ENCODE results near the gene CNTN4. TPM values are rescaled to one million over a fixed set of nuclear protein-coding genes. Genes with fewer than 3 reads are reported as not detected.

CNTN4 gene
- total RNA-seq, 4 donors from 2014 or later = 5.8 to 15.5 (median 9.0) TPM

DNA sequence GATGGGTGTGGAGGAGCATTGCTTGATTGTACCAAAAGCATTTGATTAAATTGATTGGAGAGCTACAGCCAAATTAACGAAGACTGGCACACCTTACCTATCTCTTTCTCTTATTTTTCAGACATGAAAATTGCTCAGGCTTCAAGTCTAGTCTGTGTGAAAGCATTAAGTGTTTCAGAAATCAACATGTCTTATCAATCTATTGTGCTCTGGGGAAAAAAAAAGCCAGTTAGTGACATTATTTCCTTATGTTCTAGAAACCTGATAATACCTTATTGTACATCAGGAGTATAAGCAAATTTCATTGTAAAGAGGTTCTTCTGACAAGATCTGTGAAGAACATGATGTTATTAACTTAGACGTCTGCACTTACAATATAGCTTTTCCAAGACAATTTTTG lies 546.3 kb downstream of the CNTN4 start:
- WGBS, 2 donors (ENCODE audit: low coverage in 1 of 2) = 83 to 92% methylated on average over 2 of the region's 2 CpGs
- Histone ChIP-seq H3K27ac (no peak overlapping the region), H3K4me3 (no peak overlapping the region), H3K4me1 (no peaks in the 10 kb centered on the region), H3K27me3 (no peaks in the 10 kb centered on the region), H3K36me3 (no peaks in the 10 kb centered on the region), H3K9me3 (peaks cover 0 to 11% (median 0%) of the 10 kb centered on the region in 3 donors)
- TF ChIP-seq POLR2AphosphoS5 (IDR thresholded peaks at IDR 0.05) = no peak
- no peak for TF ChIP-seq POLR2A (IDR thresholded peaks at IDR 0.05)
- TF ChIP-seq, protein P1, sequence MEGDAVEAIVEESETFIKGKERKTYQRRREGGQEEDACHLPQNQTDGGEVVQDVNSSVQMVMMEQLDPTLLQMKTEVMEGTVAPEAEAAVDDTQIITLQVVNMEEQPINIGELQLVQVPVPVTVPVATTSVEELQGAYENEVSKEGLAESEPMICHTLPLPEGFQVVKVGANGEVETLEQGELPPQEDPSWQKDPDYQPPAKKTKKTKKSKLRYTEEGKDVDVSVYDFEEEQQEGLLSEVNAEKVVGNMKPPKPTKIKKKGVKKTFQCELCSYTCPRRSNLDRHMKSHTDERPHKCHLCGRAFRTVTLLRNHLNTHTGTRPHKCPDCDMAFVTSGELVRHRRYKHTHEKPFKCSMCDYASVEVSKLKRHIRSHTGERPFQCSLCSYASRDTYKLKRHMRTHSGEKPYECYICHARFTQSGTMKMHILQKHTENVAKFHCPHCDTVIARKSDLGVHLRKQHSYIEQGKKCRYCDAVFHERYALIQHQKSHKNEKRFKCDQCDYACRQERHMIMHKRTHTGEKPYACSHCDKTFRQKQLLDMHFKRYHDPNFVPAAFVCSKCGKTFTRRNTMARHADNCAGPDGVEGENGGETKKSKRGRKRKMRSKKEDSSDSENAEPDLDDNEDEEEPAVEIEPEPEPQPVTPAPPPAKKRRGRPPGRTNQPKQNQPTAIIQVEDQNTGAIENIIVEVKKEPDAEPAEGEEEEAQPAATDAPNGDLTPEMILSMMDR (IDR thresholded peaks at IDR 0.05) = no peak
- no peak for TF ChIP-seq EP300 (IDR thresholded peaks at IDR 0.05)
- no peak for ATAC-seq

DNA sequence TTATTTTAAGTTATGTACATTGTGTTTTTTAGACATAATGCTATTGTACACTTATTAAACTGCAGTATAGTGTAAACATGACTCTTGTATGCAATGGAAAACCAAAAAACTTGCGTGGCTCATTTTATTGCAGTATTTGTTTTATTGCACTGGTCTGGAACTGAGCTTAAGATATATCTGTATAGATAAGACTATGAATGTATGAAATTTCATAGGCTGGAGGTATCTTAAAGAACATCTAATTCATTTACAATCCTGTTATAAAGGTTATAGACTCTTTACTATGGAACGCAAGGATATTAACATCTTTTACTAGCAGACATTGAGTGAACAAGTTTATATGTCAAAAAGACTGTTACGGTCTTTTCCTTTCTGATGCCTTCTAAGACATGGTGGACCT lies 552.1 kb downstream of the CNTN4 start:
- Histone ChIP-seq H3K4me1 (no peaks in the 10 kb centered on the region), H3K27ac (no peak overlapping the region), H3K36me3 (no peaks in the 10 kb centered on the region), H3K9me3 (peaks cover 0 to 11% (median 0%) of the 10 kb centered on the region in 3 donors), H3K4me3 (no peak overlapping the region), H3K27me3 (no peaks in the 10 kb centered on the region)
- 96 to 98% methylated on average over 3 of the region's 3 CpGs for WGBS, 2 donors (ENCODE audit: low coverage in 1 of 2)
- TF ChIP-seq, protein P1 (IDR thresholded peaks at IDR 0.05) = no peak
- TF ChIP-seq POLR2A (IDR thresholded peaks at IDR 0.05) (no peak), EP300 (IDR thresholded peaks at IDR 0.05) (no peak), POLR2AphosphoS5 (IDR thresholded peaks at IDR 0.05) (no peak)
- ATAC-seq = no peak

DNA sequence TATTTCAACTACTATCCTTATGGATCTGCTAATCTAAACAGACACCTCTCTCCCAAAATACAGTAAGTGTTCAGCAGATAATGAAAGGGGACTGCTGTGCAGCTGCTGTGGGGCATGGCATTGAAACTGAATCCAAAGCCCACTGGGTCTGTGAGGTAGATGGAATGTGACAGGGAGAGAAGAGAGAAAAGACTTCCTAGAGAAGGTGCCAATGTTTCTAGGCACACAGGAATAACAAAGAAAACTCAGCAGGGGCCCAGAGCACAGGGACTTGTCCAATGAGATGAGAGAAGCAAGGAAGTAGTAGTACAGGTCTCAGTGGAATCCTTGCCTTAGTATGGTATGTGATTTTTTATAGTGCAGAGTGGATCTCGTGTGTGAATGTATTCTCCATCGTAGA lies 553.7 kb downstream of the CNTN4 start:
- no peaks in the 10 kb centered on the region for H3K36me3 ChIP-seq
- H3K9me3 ChIP-seq = peaks cover 0 to 11% (median 0%) of the 10 kb centered on the region in 3 donors
- no peak overlapping the region for H3K27ac ChIP-seq
- TF ChIP-seq, protein P1 (IDR thresholded peaks at IDR 0.05) = no peak
- TF ChIP-seq POLR2A (IDR thresholded peaks at IDR 0.05) (no peak), EP300 (IDR thresholded peaks at IDR 0.05) (no peak), POLR2AphosphoS5 (IDR thresholded peaks at IDR 0.05) (no peak)
- 42 to 76% methylated on average over 2 of the region's 2 CpGs for WGBS, 2 donors (ENCODE audit: low coverage in 1 of 2)
- ATAC-seq = no peak
- H3K27me3 ChIP-seq = no peaks in the 10 kb centered on the region
- H3K4me1 ChIP-seq = no peaks in the 10 kb centered on the region
- H3K4me3 ChIP-seq = no peak overlapping the region

DNA sequence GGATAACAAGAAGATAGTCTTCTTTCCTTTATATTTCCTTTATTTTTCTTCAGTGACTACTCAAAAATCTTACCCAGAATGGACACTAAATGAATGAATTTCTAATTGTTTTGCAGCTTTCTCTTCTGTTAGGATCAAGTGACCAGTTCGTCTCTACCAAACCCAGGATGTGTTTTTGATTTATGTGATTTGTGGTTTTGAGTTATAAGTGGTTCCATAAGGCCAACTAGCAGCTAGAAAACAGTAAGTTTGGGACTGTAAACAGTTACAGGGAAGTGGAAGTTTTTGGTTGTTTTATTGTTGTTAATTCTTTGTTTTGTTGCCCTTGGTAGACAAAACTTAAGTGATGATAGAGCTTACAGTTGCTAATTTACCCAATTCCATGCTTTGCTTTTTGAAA lies 555.0 kb downstream of the CNTN4 start:
- Histone ChIP-seq H3K9me3 (peaks cover 0 to 7% (median 0%) of the 10 kb centered on the region in 3 donors), H3K36me3 (no peaks in the 10 kb centered on the region), H3K4me1 (no peaks in the 10 kb centered on the region), H3K27ac (no peak overlapping the region), H3K27me3 (no peaks in the 10 kb centered on the region), H3K4me3 (no peak overlapping the region)
- WGBS, 2 donors (ENCODE audit: low coverage in 1 of 2) = 53 to 89% methylated on average over 1 of the region's 1 CpG
- no peak for ATAC-seq
- TF ChIP-seq EP300 (IDR thresholded peaks at IDR 0.05) (no peak), POLR2AphosphoS5 (IDR thresholded peaks at IDR 0.05) (no peak), POLR2A (IDR thresholded peaks at IDR 0.05) (no peak)
- TF ChIP-seq, protein P1 (IDR thresholded peaks at IDR 0.05) = no peak

DNA sequence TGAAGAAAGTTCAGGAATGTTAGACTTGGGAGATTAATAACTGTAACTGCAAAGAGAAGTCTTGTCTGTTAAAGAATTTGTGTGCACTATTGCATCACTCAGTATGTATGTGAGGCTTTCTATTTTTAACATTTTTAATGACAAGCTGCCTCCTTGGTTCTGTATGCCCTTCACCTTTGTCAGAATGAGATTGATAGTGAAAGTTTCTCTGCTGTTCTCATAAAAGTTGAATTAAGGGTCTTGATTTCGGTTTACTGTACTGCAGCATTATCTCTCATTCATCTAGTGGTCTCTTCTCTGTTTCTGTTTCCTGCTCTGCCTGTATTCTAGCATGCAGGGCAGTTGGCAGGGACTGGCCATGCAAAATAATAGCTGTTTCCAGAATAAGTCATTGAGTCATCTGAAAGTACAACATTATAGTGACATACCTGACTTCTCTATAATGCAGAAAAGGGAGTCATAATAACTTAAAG lies 556.6 kb downstream of the CNTN4 start:
- no peak overlapping the region for H3K27ac ChIP-seq
- H3K27me3 ChIP-seq = no peaks in the 10 kb centered on the region
- TF ChIP-seq POLR2A (IDR thresholded peaks at IDR 0.05) = no peak
- no peak for TF ChIP-seq EP300 (IDR thresholded peaks at IDR 0.05)
- TF ChIP-seq, protein P1 (IDR thresholded peaks at IDR 0.05) = no peak
- no peak for TF ChIP-seq POLR2AphosphoS5 (IDR thresholded peaks at IDR 0.05)
- no peaks in the 10 kb centered on the region for H3K36me3 ChIP-seq
- no peak overlapping the region for H3K4me3 ChIP-seq
- no peaks in the 10 kb centered on the region for H3K9me3 ChIP-seq
- 11 to 31% methylated on average over 1 of the region's 1 CpG for WGBS, 2 donors (ENCODE audit: low coverage in 1 of 2)
- no peak for ATAC-seq
- no peaks in the 10 kb centered on the region for H3K4me1 ChIP-seq

Data from gastroesophageal sphincter (tissue), 4 donors.